GM12874 (cell line): Measurements from ENCODE around the gene ATP13A2.

Experiments
- TF ChIP-seq, protein P1 (sequence below): IDR thresholded peaks from 2 replicates; pipeline ENCODE4 v1.5.1; 2011; ENCODE audit warnings: low read depth, mild to moderate bottlenecking, control low read depth, low read length, moderate library complexity; ENCODE audit not compliant: insufficient read depth

The ATP13A2 gene

DNA sequence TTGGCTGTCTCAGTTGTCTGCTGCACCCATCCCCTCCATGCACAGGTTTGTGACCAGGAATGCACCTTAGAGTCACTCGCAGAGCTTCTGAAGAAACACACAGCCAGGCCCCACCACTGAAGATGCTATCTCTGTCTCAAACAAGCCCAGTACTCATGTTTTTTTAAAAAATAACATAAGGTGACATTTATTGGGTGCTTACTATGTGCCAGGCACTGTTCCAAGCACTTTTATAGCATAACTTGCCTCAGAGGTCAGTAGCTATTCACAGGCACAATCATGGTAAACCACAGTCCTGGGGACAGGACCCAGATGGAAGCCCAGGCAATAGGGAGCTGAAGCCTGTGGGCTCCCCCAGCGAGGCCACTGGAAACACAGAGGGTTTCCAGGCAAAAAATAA, 8.8 kb upstream of the ATP13A2 start:
- TF ChIP-seq, protein P1, sequence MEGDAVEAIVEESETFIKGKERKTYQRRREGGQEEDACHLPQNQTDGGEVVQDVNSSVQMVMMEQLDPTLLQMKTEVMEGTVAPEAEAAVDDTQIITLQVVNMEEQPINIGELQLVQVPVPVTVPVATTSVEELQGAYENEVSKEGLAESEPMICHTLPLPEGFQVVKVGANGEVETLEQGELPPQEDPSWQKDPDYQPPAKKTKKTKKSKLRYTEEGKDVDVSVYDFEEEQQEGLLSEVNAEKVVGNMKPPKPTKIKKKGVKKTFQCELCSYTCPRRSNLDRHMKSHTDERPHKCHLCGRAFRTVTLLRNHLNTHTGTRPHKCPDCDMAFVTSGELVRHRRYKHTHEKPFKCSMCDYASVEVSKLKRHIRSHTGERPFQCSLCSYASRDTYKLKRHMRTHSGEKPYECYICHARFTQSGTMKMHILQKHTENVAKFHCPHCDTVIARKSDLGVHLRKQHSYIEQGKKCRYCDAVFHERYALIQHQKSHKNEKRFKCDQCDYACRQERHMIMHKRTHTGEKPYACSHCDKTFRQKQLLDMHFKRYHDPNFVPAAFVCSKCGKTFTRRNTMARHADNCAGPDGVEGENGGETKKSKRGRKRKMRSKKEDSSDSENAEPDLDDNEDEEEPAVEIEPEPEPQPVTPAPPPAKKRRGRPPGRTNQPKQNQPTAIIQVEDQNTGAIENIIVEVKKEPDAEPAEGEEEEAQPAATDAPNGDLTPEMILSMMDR: no peak

DNA sequence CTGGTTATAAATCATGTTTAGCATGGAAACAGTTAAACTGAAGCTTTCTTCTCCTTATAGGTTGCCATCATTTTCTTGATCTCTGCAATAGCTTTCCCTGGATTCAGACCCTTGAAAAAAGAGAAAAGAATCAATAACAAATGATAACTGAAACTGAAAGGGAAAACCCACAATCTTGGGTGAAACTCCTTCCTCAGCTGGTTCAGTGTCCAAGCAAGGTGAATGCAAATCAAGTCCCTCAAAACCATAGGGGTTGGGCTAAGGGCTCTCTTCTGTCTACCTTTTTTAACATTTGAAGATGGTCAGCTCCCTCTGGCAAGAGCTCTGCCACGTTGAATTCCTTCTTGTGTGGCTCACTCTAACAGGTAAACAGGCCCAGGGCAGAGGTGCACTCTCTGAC, 7.1 kb upstream of the ATP13A2 start:
- TF ChIP-seq, protein P1: no peak

DNA sequence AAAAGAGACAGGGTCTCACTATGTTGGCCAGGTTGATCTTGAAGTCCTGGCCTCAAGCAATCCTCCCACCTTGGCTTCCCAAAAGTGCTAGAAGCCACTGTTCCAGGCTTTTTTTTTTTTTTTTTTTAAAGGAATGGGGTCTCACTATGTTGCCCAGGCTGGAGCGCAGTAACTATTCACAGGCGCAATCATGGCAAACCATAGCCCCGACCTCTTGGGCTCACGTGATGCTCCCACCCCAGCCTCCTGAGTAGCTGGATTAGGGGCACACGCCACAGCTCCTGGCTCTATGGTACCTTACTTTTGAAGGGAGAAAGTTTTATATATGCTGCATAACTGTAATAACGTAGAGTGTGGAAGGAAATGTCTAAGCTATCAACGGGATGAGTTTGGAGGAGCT, 5.7 kb upstream of the ATP13A2 start:
- TF ChIP-seq, protein P1: no peak

DNA sequence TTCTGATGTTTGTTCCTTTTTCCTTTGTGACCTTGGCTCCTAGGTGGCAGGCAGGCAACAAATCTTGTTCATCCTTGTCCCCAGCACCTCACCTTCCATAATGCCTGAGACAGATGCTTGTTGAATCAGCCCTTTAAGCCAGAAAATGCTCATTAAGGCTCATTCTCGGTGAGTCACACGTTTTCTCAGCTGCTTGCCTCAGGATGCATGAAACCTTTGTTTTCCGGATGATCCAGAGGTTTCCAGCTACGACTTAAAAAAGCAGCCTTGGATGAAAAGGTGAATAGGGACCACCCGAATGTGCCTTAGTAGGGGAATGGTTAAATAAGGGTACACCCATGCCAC, 4.6 kb upstream of the ATP13A2 start:
- TF ChIP-seq, protein P1: no peak

DNA sequence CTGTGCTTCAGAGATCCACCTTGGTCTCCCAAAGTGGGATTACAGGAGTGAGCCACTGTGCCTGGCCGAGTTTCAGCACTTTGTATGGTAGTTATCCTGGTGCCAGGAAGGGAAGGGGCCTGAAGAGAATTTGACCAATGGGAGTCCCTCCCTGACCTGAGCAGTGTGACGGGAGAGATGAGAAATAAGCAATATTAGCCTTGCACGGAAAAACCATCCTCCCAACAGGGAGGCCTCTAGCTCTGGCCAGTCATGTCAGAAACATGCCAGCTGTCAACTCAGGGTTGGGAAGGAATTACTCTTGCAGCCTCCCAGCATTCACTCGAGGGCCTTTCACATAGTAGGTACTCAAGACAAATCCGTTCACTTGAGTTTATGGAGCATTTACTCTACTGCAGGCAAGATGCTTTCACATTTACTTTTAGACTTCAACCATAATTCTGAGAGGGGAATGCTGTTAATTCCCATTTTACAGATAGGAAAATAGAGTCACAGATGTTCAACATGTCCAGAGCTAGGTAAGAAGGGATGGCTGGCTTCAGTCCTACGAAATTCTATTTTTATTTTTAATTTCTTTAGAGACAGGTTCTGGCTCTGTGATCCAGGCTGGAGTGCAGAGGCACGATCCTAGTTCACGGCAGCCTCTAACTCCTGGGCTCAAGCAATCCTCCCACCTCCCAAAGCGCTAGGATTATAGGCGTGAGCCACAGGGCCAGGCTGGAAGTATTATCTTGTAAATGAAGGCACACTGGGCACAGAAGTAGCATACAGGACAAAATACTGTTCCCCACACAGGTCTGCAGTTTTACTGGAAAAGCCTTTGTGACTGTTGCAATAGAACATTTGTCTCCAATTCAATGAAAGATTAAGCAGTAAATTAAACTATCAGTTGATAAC, 3.2 kb upstream of the ATP13A2 start:
- TF ChIP-seq, protein P1: no peak

DNA sequence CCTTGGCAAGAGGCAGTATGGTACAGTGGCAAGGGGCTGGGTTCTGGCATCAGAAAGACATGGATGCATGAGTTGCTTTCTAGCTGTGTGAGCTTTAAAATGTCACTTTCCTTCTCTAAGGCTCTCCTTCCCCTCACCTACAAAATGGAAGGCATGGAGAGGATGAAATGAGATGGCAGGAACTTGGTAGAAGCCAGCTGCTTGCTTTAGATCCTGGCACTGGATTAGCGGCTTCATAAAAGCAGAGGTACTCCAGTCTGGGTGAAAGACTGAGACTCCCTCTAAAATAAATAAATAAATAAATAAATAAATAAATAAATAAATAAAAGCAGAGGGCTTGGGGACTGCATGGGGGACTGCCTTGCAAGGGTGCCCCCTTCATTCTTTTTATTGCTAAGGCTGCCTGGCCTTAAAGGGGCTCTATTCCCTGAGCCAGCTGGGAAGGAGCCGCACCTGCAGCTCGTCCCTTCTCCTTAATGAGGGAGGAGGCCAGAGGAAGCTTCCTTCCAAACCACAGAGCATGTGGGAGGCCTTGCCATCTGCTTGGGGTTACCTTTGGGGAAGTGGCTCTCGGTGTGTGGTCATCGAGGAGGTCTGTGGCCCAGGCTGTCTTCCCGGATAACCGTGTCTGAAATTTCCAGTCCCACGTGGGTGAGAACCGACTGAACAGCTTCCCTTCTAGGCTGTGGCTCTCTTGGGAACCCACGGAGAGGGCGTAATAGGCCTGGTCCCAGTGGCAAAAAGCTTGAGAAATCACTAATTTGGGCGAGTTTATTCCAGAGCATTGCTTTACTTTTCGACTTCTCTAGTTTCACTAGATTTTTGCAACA, 2.0 kb upstream of the ATP13A2 start:
- TF ChIP-seq, protein P1: no peak

DNA sequence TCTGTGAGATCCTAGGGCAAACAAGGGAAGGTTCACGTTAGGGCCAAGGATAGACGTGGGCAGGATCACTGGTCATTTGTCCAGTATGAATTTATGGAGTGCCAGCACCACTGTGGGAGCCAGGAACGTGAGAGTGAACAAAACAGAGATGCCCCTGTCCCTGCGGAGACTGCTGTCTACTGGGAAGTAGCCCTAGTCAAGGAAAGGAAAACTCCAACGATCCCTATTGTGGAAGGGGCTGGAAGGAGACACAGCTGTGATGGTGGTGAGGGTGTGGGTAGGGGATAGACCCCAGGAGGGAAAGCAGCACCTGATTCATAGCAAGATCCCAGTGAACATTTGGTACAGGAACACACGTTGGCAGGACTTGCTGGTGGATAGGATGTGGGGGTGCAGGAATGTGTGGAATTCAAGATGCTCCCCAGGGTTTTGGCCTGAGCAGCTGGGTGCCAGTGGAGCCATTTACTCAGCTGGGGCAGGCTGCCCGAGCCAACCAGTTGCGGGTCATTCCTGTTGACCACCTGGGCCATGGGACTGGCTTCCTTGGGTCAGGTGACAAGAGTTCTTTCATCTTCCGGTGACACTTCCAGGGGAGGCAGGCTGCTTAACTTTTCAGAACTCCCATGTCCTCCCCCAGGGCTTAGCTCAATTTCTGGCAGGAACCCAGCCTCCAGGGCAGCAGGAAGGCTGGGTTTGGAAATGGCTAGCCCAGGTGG, 1.2 kb upstream of the ATP13A2 start:
- TF ChIP-seq, protein P1: no peak
